WTC11 (cell line): ENCODE data around the gene COLEC12. TPM values are rescaled to one million over a fixed set of nuclear protein-coding genes. Genes with fewer than 3 reads are reported as not detected.

ENCODE experiments used
- ATAC-seq: fragments of 200-7000 bp; cut with Tn5 transposase; 2 replicates; pipeline ENCODE4 v1.10.0; 2021; ENCODE audit warnings: mild to moderate bottlenecking, moderate library complexity
- CTCF ChIA-PET: fragments of 300-600 bp; sonication (Branson Sonifier 250); formaldehyde crosslinking; loops from one replicate; lab custom pipeline; 2021; ENCODE audit warnings: antibody characterized with exemption; lab: Charles Lee
- POLR2A ChIA-PET: fragments of 350-600 bp; sonication (Branson Sonifier 250); formaldehyde crosslinking; loops from one replicate; lab custom pipeline; 2021; ENCODE audit warnings: antibody characterized with exemption; lab: Charles Lee
- DNase-seq: peaks from one replicate; pipeline ENCODE4 v3.0.0; 2021; ENCODE audit warnings: low spot score
- H3K27ac Mint-ChIP-seq: 2 replicates; pipeline ENCODE4 v1.8.0; 2021; ENCODE audit warnings: mixed read lengths
- H3K27me3 Mint-ChIP-seq: 2 replicates; pipeline ENCODE4 v1.8.0; 2021; ENCODE audit warnings: low read depth, mild to moderate bottlenecking, moderate library complexity, mixed read lengths
- H3K36me3 Mint-ChIP-seq: 2 replicates; pipeline ENCODE4 v1.8.0; 2021; ENCODE audit warnings: mixed read lengths
- H3K4me1 Mint-ChIP-seq: 2 replicates; pipeline ENCODE4 v1.8.0; 2022; ENCODE audit warnings: mixed read lengths
- H3K4me3 Mint-ChIP-seq: 2 replicates; pipeline ENCODE4 v1.8.0; 2021; ENCODE audit warnings: mild to moderate bottlenecking, moderate library complexity, mixed read lengths
- H3K9me3 Mint-ChIP-seq: 2 replicates; pipeline ENCODE4 v1.8.0; 2021; ENCODE audit warnings: mixed read lengths
- ARID4B ChIP-seq: sonication (generic); formaldehyde crosslinking; IDR thresholded peaks from 2 replicates; pipeline ENCODE4 v1.8.0; 2023; ENCODE audit warnings: missing genetic modification reagents, mild to moderate bottlenecking, borderline replicate concordance
- CTCF ChIP-seq: fragments of 200-600 bp; IDR thresholded peaks from 2 replicates; pipeline ENCODE4 v1.8.0; 2022; ENCODE audit warnings: antibody characterized with exemption
- FOXP4 ChIP-seq: sonication (generic); formaldehyde crosslinking; IDR thresholded peaks from 2 replicates; pipeline ENCODE4 v1.8.0; 2022; ENCODE audit warnings: mild to moderate bottlenecking, missing genetic modification reagents
- IRF1 ChIP-seq: sonication (generic); formaldehyde crosslinking; IDR thresholded peaks from 2 replicates; pipeline ENCODE4 v1.8.0; 2023; ENCODE audit warnings: missing genetic modification reagents
- JUN ChIP-seq: sonication (generic); formaldehyde crosslinking; IDR thresholded peaks from 2 replicates; pipeline ENCODE4 v1.8.0; 2023; ENCODE audit warnings: mild to moderate bottlenecking, missing genetic modification reagents
- SMAD4 ChIP-seq: sonication (generic); formaldehyde crosslinking; IDR thresholded peaks from 2 replicates; pipeline ENCODE4 v1.8.0; 2022; ENCODE audit warnings: mild to moderate bottlenecking, missing genetic modification reagents
- TCF7 ChIP-seq: sonication (generic); formaldehyde crosslinking; IDR thresholded peaks from 2 replicates; pipeline ENCODE4 v1.8.0; 2022; ENCODE audit warnings: mild to moderate bottlenecking, low read depth, missing genetic modification reagents, moderate library complexity
- USF2 ChIP-seq: sonication (generic); formaldehyde crosslinking; IDR thresholded peaks from 2 replicates; pipeline ENCODE4 v1.8.1; 2023; ENCODE audit warnings: mild to moderate bottlenecking, missing genetic modification reagents, moderate library complexity
- ZNF416 ChIP-seq: fragments of 250-450 bp; sonication (Bioruptor Pico); IDR thresholded peaks from 2 replicates; pipeline ENCODE4 v1.9.0; 2021; ENCODE audit warnings: mild to moderate bottlenecking, inconsistent platforms
- ZSCAN18 ChIP-seq: fragments of 250-450 bp; sonication (Bioruptor Pico); IDR thresholded peaks from 2 replicates; pipeline ENCODE4 v2.1.2; 2022; ENCODE audit warnings: mild to moderate bottlenecking, moderate library complexity
- total RNA-seq: library from RNA; stranded (reverse); gene quantifications from 3 replicates; pipeline ENCODE4 v1.2.3, GENCODE V29; 2021

COLEC12 gene
- total RNA-seq, 1 experiment from 2014 or later, result 0.48 TPM

GRCh38 chr18:274313-274712, 226.2 kb downstream of the COLEC12 start:
- H3K36me3 Mint-ChIP-seq, result no peaks in the 10 kb centered on the region
- DNase-seq (no peak), ATAC-seq (no peak)
- no peak overlapping the region; the same call in 1 of the 2 replicates for H3K27ac Mint-ChIP-seq
- TF ChIP-seq ZSCAN18 (CRISPR knock-in tag), result no peak
- TF ChIP-seq ARID4B (CRISPR knock-in tag), result no peak
- TF ChIP-seq FOXP4, result no peak
- no peak for TF ChIP-seq USF2
- TF ChIP-seq CTCF, result no peak
- TF ChIP-seq JUN, result no peak
- H3K9me3 Mint-ChIP-seq, result no peaks in the 10 kb centered on the region
- no peak overlapping the region for H3K4me3 Mint-ChIP-seq
- H3K4me1 Mint-ChIP-seq, result peaks cover 14% of the 10 kb centered on the region
- POLR2A ChIA-PET, result no interaction called here
- CTCF ChIA-PET, result no interaction called here
- H3K27me3 Mint-ChIP-seq, result no peaks in the 10 kb centered on the region

- Mint-ChIP-seq H3K9me3 (no peaks in the 10 kb centered on the region), H3K27me3 (no peaks in the 10 kb centered on the region), H3K36me3 (no peaks in the 10 kb centered on the region), H3K4me3 (no peak overlapping the region), H3K27ac (peak overlapping the region; percentile 4; the same call in 1 of the 2 replicates), H3K4me1 (peaks cover 15% of the 10 kb centered on the region)
- DNase-seq (no peak), ATAC-seq (no peak)
- ChIA-PET CTCF (no interaction called here), POLR2A (no interaction called here)
- TF ChIP-seq IRF1 (CRISPR knock-in tag), result no peak
- TF ChIP-seq SMAD4 (CRISPR knock-in tag), result no peak
- no peak for TF ChIP-seq TCF7
- TF ChIP-seq ZNF416, result no peak
These were observed 227.0 kb downstream of the COLEC12 start for GRCh38 chr18:273525-273924.

- Mint-ChIP-seq H3K36me3 (no peaks in the 10 kb centered on the region), H3K4me3 (no peak overlapping the region), H3K27ac (peak overlapping the region; percentile 16), H3K4me1 (peaks cover 15% of the 10 kb centered on the region), H3K9me3 (no peaks in the 10 kb centered on the region), H3K27me3 (no peaks in the 10 kb centered on the region)
- ChIA-PET CTCF (no interaction called here), POLR2A (no interaction called here)
- no peak for TF ChIP-seq SMAD4 (CRISPR knock-in tag)
- DNase-seq (no peak), ATAC-seq (no peak)
These were observed 227.9 kb downstream of the COLEC12 start for GRCh38 chr18:272650-273049.
